Epithelial cell of proximal tubule (primary cell): Measurements from ENCODE around the gene ARIH2. TPM values are rescaled to one million over a fixed set of nuclear protein-coding genes. Genes with fewer than 3 reads are reported as not detected.
A peak's percentile ranks its signal among the peaks of the same experiment; 100 is the strongest.

ENCODE experiments used
- DNase-seq: peaks from one replicate; pipeline ENCODE4 v3.0.0-alpha.2; 2011; ENCODE audit warnings: low read depth
- H3K4me3 ChIP-seq: 2 replicates; pipeline ENCODE4 v1.5.1; 2011; ENCODE audit warnings: low read depth, mild to moderate bottlenecking, low read length
- total RNA-seq: library from RNA; depleted of rRNA; stranded (reverse); fragments of >200 nt; gene quantifications from 2 replicates; pipeline ENCODE4 v1.2.3, GENCODE V29; 2015
- TF ChIP-seq, protein P1 (sequence below): conservative IDR thresholded peaks from 2 replicates; pipeline ENCODE4 v1.5.1; 2012; ENCODE audit warnings: low read depth, mild to moderate bottlenecking, low read length

Gene ARIH2
- total RNA-seq, 1 donor from 2014 or later: 44.8 TPM

DNA sequence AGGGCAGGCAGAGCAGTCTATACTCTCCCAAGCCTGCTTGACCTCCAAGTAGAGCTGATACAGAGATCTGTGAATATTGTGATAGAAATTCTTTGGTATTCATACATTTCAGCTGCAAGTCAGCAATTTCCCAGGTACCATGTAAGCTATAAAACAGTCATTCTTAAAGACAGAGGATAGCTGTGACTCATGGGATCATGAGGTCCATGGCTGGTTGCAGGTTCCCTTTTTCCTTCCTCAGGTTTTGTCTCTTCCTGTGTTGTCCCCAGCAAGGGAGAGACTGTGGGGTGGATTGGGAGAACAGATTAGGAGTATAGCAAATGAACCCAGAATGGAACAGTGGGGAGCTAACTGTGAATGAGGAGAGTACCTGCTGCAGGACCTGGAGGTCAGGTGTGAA is 66.0 kb downstream of the ARIH2 start:
- TF ChIP-seq, protein P1, sequence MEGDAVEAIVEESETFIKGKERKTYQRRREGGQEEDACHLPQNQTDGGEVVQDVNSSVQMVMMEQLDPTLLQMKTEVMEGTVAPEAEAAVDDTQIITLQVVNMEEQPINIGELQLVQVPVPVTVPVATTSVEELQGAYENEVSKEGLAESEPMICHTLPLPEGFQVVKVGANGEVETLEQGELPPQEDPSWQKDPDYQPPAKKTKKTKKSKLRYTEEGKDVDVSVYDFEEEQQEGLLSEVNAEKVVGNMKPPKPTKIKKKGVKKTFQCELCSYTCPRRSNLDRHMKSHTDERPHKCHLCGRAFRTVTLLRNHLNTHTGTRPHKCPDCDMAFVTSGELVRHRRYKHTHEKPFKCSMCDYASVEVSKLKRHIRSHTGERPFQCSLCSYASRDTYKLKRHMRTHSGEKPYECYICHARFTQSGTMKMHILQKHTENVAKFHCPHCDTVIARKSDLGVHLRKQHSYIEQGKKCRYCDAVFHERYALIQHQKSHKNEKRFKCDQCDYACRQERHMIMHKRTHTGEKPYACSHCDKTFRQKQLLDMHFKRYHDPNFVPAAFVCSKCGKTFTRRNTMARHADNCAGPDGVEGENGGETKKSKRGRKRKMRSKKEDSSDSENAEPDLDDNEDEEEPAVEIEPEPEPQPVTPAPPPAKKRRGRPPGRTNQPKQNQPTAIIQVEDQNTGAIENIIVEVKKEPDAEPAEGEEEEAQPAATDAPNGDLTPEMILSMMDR: no peak
- no peak overlapping the region for H3K4me3 ChIP-seq
- no peak for DNase-seq

DNA sequence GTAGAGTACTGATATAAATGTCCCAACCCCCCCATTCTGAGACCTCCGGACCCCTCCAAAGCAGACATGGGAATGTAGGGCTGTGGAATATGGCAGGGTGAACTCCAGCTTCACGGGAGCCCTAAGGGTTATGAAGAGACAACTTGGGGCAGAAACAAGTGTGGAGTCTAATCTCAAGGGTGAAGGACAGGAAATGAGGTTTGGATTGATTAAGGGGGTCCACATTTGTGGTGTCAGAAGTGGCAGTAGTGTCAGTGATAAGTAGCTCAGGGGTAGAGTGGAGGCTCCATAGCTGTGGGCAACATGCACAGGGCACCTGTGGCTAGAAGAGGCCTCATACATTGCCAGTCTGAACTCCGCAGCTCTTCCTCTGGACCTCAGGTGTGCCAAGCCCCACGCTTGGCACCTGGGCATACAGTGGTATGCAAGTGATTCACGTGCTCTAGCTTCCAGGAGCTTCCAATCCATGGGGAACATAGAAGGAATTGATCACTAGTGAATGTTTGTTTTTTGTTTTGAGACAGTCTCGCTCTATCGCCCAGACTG is 67.3 kb downstream of the ARIH2 start:
- TF ChIP-seq, protein P1: no peak
- no peak for DNase-seq
- H3K4me3 ChIP-seq: no peak overlapping the region

DNA sequence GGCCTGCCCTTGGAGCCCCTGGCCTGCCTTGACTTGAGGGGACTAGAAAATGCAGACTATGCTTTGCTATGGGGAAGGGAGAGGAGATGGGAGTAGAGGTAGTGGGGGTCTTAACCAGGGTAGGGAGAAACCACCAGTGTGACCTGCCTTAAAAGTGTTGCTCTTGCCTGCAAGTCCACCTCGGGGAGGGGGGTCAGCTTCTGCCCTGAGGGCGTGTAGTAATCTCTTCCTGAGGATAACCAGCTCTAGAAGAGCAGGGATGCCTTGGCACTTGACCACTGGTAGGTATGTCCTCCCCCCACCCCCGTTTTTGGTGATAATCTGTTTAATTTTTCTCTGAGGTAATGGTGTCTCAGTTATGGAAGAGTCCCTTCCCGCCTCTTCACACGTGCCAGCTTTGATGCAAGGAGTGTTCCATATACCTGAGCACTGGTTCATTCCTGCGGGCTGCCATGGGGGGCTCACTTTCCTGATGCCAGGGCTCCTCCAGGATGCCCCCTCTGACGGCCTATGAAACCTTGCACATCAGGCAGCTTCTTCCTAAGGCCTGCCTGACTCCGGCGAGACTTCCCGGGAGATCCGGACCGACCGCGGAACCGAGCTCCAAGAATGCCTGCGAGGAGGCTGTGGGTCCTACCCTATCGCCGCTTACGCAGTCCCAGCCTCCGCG is 70.6 kb downstream of the ARIH2 start:
- peak overlapping the region; percentile 90 for H3K4me3 ChIP-seq
- TF ChIP-seq, protein P1: no peak
- DNase-seq: no peak

DNA sequence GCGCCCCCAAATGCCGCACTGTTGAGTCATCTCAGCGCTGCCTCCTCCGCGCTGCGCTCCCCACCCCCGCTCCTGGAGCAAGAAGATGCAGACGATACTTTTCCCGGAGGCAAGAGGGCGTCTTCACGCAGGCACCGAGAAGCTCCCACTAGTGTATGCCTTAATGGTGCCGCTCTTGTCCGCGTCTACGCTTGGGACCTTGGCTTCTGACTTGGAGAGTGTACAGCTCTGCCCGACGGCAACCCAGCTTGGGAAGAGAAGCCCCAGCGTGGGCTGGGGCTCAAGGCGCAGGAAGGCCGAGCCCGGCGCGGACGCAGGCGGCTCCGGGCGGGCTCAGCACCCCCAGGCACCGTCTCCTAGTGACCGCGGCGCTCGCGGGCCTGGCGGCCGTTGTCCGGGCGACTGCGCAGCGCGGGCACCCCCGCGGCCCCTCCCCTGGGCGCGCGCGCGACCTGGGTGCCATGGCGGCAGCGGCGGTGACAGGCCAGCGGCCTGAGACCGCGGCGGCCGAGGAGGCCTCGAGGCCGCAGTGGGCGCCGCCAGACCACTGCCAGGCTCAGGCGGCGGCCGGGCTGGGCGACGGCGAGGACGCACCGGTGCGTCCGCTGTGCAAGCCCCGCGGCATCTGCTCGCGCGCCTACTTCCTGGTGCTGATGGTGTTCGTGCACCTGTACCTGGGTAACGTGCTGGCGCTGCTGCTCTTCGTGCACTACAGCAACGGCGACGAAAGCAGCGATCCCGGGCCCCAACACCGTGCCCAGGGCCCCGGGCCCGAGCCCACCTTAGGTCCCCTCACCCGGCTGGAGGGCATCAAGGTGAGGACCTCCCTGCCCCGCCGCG is 71.4 kb downstream of the ARIH2 start, which contains the start of gene P4HTM:
Gene P4HTM (plus strand): TSS at position 446 of the 840 bp plus-strand sequence. CDS start 16 bp downstream, at position 462.
- peak within 1 kb of the TSS; percentile 90 for H3K4me3 ChIP-seq
- TF ChIP-seq, protein P1: peak; percentile 34
- no peak for DNase-seq

DNA sequence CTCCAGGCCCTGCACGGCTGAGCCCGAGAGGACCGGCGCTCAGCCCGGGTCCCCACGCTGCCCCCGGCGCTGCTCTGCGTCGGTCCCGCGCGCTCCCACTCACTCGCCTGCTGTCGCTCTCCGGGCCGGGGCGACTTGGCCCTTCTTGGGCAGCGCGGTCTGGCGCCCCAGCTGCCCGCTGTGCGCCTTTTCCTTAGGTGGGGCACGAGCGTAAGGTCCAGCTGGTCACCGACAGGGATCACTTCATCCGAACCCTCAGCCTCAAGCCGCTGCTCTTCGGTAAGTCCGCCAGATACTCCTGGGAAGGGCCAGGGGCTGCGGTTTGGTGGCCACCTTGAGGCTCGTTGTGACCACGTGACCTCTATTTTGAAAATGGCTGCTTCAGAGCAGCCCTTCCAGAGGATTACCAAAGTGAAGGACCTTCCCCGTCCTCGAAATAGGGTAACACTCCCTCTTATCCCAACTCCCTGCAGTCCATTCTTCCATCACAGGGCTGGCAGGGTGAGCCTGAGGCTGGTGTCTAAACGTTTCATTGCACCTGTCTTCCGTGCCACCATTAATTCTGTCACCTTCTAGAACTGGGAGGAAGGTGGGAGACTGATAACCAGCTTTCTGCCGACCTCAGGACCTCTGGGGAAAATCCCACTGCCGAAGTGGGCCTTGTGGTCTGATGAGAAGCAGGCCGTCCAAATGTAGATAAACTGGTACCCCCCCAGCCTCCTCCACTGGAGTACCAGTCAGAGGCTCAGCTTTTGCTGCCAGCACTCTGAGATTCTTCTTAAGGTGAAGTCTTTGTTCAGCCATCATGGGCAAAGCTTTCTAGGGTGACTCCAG is 72.2 kb downstream of the ARIH2 start:
- peak overlapping the region; percentile 90 for H3K4me3 ChIP-seq
- no peak for DNase-seq
- TF ChIP-seq, protein P1: no peak

DNA sequence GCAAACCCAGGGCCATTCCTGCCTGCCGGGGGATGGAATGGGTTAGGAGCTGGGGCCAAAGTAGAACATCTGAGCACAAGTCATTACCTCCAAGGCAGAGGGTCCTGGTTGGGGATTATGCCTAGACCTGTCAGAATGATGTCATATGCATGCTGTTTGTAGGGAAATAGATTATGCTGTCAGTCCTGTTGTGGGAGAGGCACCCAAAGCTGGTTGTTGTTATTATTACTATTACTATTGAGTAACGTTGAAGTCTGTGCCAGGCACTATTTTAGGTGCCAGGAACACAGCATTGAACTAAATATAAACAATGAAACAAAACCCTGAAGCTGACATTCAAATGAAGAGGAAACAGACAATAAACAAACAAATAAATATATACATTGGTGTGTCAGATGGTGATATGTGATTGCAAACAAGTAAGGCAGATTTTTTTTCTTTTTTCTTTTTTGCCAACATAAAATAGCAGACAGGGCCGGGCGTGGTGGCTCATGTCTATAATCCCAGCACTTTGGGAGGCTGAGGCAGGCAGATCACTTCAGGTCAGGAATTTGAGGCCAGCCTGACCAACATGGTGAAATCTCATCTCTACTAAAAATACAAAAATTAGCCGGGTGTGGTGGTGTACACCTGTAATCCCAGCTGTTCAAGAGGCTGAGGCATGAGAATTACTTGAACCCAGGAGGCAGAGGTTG is 73.4 kb downstream of the ARIH2 start:
- no peak for DNase-seq
- peak overlapping the region; percentile 90 for H3K4me3 ChIP-seq
- TF ChIP-seq, protein P1: no peak
